Right lobe of liver (tissue), 6 donors: ENCODE results near the gene ZNF593OS. TPM values are rescaled to one million over a fixed set of nuclear protein-coding genes. Genes with fewer than 3 reads are reported as not detected.

Experiments used
- ATAC-seq, 4 donors: fragments of 200-7000 bp; cut with Tn5 transposase; one replicate each; pipeline ENCODE4 v1.9.1; 2020; ENCODE audit warnings: mild to moderate bottlenecking in 4 of 4, moderate library complexity in 4 of 4
- DNase-seq, 3 donors: peaks; one replicate each; pipeline ENCODE4 v3.0.0-alpha.2; 2020
- H3K27ac ChIP-seq, 3 donors: fragments of 200-600 bp; one replicate each; pipeline ENCODE4 v1.8.0; 2022
- H3K27me3 ChIP-seq, 2 donors: fragments of 200-600 bp; one replicate each; pipeline ENCODE4 v1.8.0; 2022
- H3K36me3 ChIP-seq, 4 donors: fragments of 200-600 bp; sonication (generic) in 1 of 4; one replicate each; pipeline versions ENCODE4 v1.5.1 to v1.8.0; 2017 to 2022; ENCODE audit warnings: control low read depth in 1 of 4
- H3K4me1 ChIP-seq, 4 donors: fragments of 200-600 bp; sonication (generic) in 1 of 4; one replicate each; pipeline versions ENCODE4 v1.5.1 to v1.8.0; 2017 to 2022; ENCODE audit warnings: control low read depth in 1 of 4
- H3K4me3 ChIP-seq, 3 donors: fragments of 200-600 bp; one replicate each; pipeline ENCODE4 v1.8.0; 2022
- H3K9me3 ChIP-seq, 4 donors: fragments of 200-600 bp; sonication (generic) in 1 of 4; one replicate each; pipeline versions ENCODE4 v1.5.1 to v1.8.0; 2017 to 2022; ENCODE audit warnings: control low read depth in 1 of 4
- POLR2A ChIP-seq: fragments of 450-650 bp; IDR thresholded peaks from one replicate; pipeline ENCODE4 v1.6.1; 2017; ENCODE audit warnings: antibody characterized with exemption, mild to moderate bottlenecking
- WGBS: methylation state at CpG from one replicate; pipeline ENCODE4 v1.1.6; 2018; ENCODE audit warnings: low coverage, low lambda C conversion rate; ENCODE audit not compliant: insufficient coverage; ENCODE audit errors: missing lambda C conversion rate; 5-methylcytosine and 5-hydroxymethylcytosine counted together
- intact Hi-C, 2 donors: fragments of 100-400 bp; cut with DNase I; formaldehyde crosslinking; loops; one replicate each; pipeline versions ENCODE4 v1.11.2 to v1.14.1; 2022
- total RNA-seq, 6 experiments: library from RNA; depleted of rRNA in 2 of 6; stranded (reverse); fragments of >200 nt in 2 of 6; fragmentation: NEBNext Ultra II Directional in 3 of 6; extraction: Animal tissue kit (Norgen Biotek cat#: 25700) in 3 of 6; gene quantifications; one replicate each; pipeline versions ENCODE4 v1.1.0 to v1.2.4, GENCODE V29; 2016 to 2023
- TF ChIP-seq, protein P1 (sequence below), 4 donors: fragments of 200-600 bp in 3 of 4; fragments of 450-650 bp in 1 of 4; IDR thresholded peaks; one replicate each; pipeline versions ENCODE4 v1.5.1 to v1.8.0; 2016 to 2022; ENCODE audit warnings: antibody characterized with exemption in 4 of 4, mild to moderate bottlenecking in 2 of 4
- donor health status: DM: no; HTN: yes; CAD: no.
- donor health status: DM: no; HTN: no; CAD: no.
- donor health status: DM: no; HTN: no; CAD: no.
- donor health status: DM: no; HTN: yes; CAD: no.
- donor health status: DM: no; HTN: yes; CAD: no.

ZNF593OS gene
- total RNA-seq, 6 experiments from 2014 or later, result not detected

DNA sequence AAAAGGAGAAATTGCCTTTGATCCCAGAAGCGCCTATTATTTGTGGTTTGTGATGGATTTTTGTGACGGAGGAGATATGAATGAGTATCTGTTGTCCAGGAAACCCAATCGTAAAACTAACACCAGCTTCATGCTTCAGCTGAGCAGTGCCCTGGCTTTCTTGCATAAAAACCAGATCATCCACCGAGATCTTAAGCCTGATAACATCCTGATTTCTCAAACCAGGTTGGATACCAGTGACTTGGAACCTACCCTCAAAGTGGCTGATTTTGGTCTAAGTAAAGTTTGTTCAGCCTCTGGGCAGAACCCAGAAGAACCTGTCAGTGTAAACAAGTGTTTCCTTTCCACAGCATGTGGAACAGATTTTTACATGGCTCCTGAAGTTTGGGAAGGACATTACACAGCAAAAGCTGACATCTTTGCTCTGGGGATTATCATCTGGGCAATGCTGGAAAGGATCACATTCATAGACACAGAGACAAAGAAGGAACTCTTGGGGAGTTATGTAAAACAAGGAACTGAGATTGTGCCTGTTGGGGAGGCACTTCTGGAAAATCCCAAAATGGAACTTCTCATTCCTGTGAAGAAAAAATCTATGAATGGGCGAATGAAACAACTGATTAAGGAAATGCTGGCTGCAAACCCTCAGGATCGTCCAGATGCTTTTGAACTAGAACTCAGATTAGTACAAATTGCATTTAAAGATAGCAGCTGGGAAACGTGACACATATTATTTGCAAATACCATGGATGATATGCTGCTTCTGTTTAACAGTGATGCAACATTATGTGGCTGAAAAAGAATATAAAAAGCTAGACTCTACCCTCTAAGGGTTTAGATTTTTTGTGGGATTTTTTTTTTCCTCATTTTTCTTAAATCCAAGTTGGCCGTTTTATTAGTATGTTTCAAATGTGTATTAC is 49.5 kb downstream of the ZNF593OS start:
- DNase-seq, result no peak
- intact Hi-C loops, result no loop called here
- Histone ChIP-seq H3K36me3 (peaks cover 0 to 11% (median 3%) of the 10 kb centered on the region in 4 donors), H3K27ac (no peak overlapping the region), H3K9me3 (no peaks in the 10 kb centered on the region), H3K4me3 (no peak overlapping the region), H3K4me1 (peaks cover 0 to 38% (median 5%) of the 10 kb centered on the region in 4 donors), H3K27me3 (no peaks in the 10 kb centered on the region)
- WGBS, result 57% methylated on average over 8 of the region's 8 CpGs
- TF ChIP-seq POLR2A, result no peak
- TF ChIP-seq, protein P1, sequence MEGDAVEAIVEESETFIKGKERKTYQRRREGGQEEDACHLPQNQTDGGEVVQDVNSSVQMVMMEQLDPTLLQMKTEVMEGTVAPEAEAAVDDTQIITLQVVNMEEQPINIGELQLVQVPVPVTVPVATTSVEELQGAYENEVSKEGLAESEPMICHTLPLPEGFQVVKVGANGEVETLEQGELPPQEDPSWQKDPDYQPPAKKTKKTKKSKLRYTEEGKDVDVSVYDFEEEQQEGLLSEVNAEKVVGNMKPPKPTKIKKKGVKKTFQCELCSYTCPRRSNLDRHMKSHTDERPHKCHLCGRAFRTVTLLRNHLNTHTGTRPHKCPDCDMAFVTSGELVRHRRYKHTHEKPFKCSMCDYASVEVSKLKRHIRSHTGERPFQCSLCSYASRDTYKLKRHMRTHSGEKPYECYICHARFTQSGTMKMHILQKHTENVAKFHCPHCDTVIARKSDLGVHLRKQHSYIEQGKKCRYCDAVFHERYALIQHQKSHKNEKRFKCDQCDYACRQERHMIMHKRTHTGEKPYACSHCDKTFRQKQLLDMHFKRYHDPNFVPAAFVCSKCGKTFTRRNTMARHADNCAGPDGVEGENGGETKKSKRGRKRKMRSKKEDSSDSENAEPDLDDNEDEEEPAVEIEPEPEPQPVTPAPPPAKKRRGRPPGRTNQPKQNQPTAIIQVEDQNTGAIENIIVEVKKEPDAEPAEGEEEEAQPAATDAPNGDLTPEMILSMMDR (IDR thresholded peaks at IDR 0.05), result no peak
- ATAC-seq, result peak in 1 of 4 donors; percentile 22

DNA sequence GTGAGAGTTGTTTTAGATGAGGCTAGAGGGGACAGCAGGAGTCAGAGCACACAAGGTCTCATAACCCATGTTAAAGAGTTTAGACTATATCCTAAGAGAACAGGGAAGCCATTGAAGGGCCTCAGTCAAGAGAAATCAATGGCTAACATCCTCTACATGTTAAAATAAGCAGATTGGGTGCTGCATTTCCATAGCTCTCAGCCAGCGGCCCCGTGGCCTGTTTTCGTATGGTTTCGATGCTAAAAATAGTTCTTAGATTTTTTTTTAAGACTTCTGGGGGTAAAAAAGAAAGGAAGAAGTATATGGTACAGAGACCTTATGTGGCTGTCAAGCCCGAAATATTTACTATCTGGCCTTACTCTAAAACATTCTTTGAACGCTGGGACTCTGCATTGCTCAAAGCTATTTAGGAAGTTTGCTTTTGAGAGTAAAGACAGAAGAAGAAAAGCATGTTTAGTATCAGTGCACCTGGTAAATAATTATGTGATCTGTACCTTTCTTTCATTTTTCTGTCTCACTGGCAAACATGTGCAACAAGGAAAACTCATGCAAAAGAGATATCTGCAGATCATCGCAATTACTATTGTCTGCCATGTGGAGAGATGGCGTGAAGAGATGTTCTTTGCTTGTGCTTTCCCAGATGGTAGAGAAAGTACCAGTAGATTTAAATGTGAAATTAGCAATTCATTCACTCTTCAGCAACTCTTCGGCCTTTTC is 51.6 kb downstream of the ZNF593OS start:
- TF ChIP-seq, protein P1 (IDR thresholded peaks at IDR 0.05), result no peak
- no peak for TF ChIP-seq POLR2A
- no peak for ATAC-seq
- no peak for DNase-seq
- Histone ChIP-seq H3K27me3 (no peaks in the 10 kb centered on the region), H3K4me3 (no peak overlapping the region), H3K9me3 (no peaks in the 10 kb centered on the region), H3K36me3 (peaks cover 0 to 16% (median 3%) of the 10 kb centered on the region in 4 donors), H3K27ac (no peak overlapping the region), H3K4me1 (peaks cover 0 to 34% (median 6%) of the 10 kb centered on the region in 4 donors)
- intact Hi-C loops, result no loop called here
- WGBS, result 69% methylated on average over 9 of the region's 9 CpGs

Other genes with a start within 250 kb of the ZNF593OS start
- 10 to 100 TPM; 13.2 to 25.2 (median 18.6) TPM for gene PAFAH2, start 173.8 kb downstream of the ZNF593OS start, total RNA-seq
- gene EXTL1, start 150.1 kb downstream of the ZNF593OS start, total RNA-seq, result under 1 TPM in 2 of 6 experiments, not detected in 4; 0.06 to 0.19 TPM
- under 1 TPM in 5 of 6 experiments, not detected in 1; 0.07 to 0.31 (median 0.22) TPM for gene SLC30A2, start 125.7 kb downstream of the ZNF593OS start, total RNA-seq
- 1 to 10 TPM in 1 of 6 experiments, under 1 TPM in 2, not detected in 3; 0.18 to 3.5 (median 0.49) TPM for gene TRIM63, start 104.2 kb downstream of the ZNF593OS start, total RNA-seq
- 1 to 10 TPM; 3.8 to 7.5 (median 5.1) TPM for gene PDIK1L, start 60.0 kb downstream of the ZNF593OS start, total RNA-seq
- gene FAM110D, start 12.8 kb downstream of the ZNF593OS start, total RNA-seq, result under 1 TPM; 0.22 to 0.53 (median 0.34) TPM
- gene C1orf232, start 2.9 kb downstream of the ZNF593OS start, total RNA-seq, result not detected
- 10 to 100 TPM; 16.8 to 39.6 (median 20.7) TPM for gene ZNF593, start 1.9 kb downstream of the ZNF593OS start, total RNA-seq
- gene CNKSR1, start 5.7 kb upstream of the ZNF593OS start, total RNA-seq, result 1 to 10 TPM in 4 of 6 experiments, under 1 TPM in 2; 0.72 to 1.4 (median 1.1) TPM
- not detected for gene CATSPER4, start 18.8 kb upstream of the ZNF593OS start, total RNA-seq
- gene CEP85, start 62.4 kb upstream of the ZNF593OS start, total RNA-seq, result 1 to 10 TPM; 5.2 to 7.8 (median 5.8) TPM
- 10 to 100 TPM; 26.3 to 61.8 (median 34.9) TPM for gene SH3BGRL3, start 108.3 kb upstream of the ZNF593OS start, total RNA-seq
- 10 to 100 TPM in 1 of 6 experiments, 1 to 10 TPM in 5; 4.3 to 11.3 (median 7.0) TPM for gene UBXN11, start 134.8 kb upstream of the ZNF593OS start, total RNA-seq
- gene CD52, start 146.1 kb upstream of the ZNF593OS start, total RNA-seq, result 10 to 100 TPM in 2 of 6 experiments, 1 to 10 TPM in 4; 2.8 to 17.6 (median 8.5) TPM
- gene CRYBG2, start 182.3 kb upstream of the ZNF593OS start, total RNA-seq, result 1 to 10 TPM in 2 of 6 experiments, under 1 TPM in 1, not detected in 3; 0.81 to 1.9 (median 1.7) TPM
- gene ZNF683, start 200.9 kb upstream of the ZNF593OS start, total RNA-seq, result under 1 TPM in 1 of 6 experiments, not detected in 5; 0.19 TPM
- under 1 TPM in 1 of 6 experiments, not detected in 5; 0.09 TPM for gene LIN28A, start 239.0 kb upstream of the ZNF593OS start, total RNA-seq